IPS DF 6.9 (cell line): ENCODE data around the gene EVL.

ENCODE experiments used
- DNase-seq: peaks from one replicate; pipeline ENCODE4 v3.0.0-alpha.2; 2013; ENCODE audit warnings: low read depth, low spot score
- H3K27ac ChIP-seq: one replicate; pipeline ENCODE4 v1.5.1; 2013; ENCODE audit warnings: low read length, control low read depth
- H3K27me3 ChIP-seq: 2 replicates; pipeline ENCODE4 v1.6.1; 2013; ENCODE audit warnings: mild to moderate bottlenecking, low read length; ENCODE audit not compliant: control insufficient read depth, insufficient read depth
- H3K36me3 ChIP-seq: 2 replicates; pipeline ENCODE4 v1.6.1; 2013; ENCODE audit warnings: low read length; ENCODE audit not compliant: control insufficient read depth, insufficient read depth
- H3K4me1 ChIP-seq: 2 replicates; pipeline ENCODE4 v1.6.1; 2013; ENCODE audit warnings: low read length; ENCODE audit not compliant: control insufficient read depth, insufficient read depth
- H3K4me3 ChIP-seq: 2 replicates; pipeline ENCODE4 v1.5.1; 2013; ENCODE audit warnings: mild to moderate bottlenecking, low read length
- H3K9me3 ChIP-seq: 2 replicates; pipeline ENCODE4 v1.6.1; 2013; ENCODE audit warnings: low read length, inconsistent platforms; ENCODE audit not compliant: control insufficient read depth, insufficient read depth
- WGBS: extraction: QIAGEN DNeasy Blood & Tissue Kit; methylation state at CpG from one replicate; pipeline ENCODE4 v1.1.7; 2013; ENCODE audit warnings: mixed read lengths, missing lambda C conversion rate; ENCODE audit not compliant: insufficient read length, insufficient coverage; 5-methylcytosine and 5-hydroxymethylcytosine counted together

The EVL gene

GRCh38 chr14:100118396-100119011 lies 53.3 kb downstream of the EVL start:
- no peak for DNase-seq
- Histone ChIP-seq H3K27me3 (no peaks in the 10 kb centered on the region), H3K4me1 (no peaks in the 10 kb centered on the region), H3K27ac (no peak overlapping the region), H3K4me3 (no peak overlapping the region), H3K36me3 (no peaks in the 10 kb centered on the region), H3K9me3 (no peaks in the 10 kb centered on the region)
- no CpG with 5 or more reads among the region's 7 CpGs for WGBS

- H3K4me1 ChIP-seq: no peaks in the 10 kb centered on the region
- DNase-seq: no peak
- no peaks in the 10 kb centered on the region for H3K36me3 ChIP-seq
- H3K9me3 ChIP-seq: no peaks in the 10 kb centered on the region
- H3K27me3 ChIP-seq: no peaks in the 10 kb centered on the region
- no peak overlapping the region for H3K27ac ChIP-seq
- no peak overlapping the region for H3K4me3 ChIP-seq
- WGBS: no CpG with 5 or more reads among the region's 8 CpGs
Measured at GRCh38 chr14:100119251-100119650, 54.0 kb downstream of the EVL start.

DNA sequence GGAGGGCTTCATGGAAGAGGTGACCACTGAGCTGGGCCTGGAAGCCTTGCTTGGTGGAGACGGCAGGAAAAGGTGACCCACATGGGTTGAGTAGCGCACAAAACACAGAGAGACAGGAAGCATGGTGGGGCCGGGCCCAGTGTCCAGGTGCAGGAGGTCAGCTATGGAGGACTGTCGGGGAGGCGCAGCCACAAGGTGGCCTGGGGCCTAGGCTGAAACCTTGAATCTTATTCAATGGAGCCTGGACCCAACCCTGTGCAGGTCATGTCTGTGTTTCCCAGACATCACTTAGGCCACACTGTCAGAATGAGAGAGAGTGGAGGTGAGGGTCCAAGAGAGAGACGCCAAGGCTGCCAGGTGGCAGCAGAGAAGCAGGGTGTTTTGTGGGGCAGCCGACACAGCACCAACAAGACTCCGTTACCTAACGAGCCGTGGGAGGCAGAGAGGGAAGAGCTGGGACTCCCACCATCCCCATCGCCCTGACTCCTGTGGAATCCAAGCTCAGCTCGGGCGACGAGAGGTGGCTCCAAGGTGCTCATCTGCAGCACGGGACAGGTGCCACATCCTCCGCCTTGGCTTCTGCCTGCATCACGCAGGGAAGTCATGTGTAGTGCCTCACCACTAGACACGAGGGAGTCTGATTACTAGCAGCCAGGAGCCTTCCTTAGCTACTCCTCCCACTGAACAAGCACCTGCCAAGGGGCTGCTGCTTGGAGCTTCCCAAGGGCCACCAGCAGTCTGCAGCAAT lies 55.5 kb downstream of the EVL start:
- H3K4me3 ChIP-seq: no peak overlapping the region
- no peaks in the 10 kb centered on the region for H3K4me1 ChIP-seq
- H3K27ac ChIP-seq: no peak overlapping the region
- 0 out of 2 replicates have a peak, but pooled peaks cover 4% of the 10 kb centered on the region for H3K36me3 ChIP-seq
- H3K27me3 ChIP-seq: no peaks in the 10 kb centered on the region
- no peak for DNase-seq
- H3K9me3 ChIP-seq: no peaks in the 10 kb centered on the region
- WGBS: no CpG with 5 or more reads among the region's 18 CpGs

GRCh38 chr14:100121643-100122480 lies 56.6 kb downstream of the EVL start:
- 0 out of 2 replicates have a peak, but pooled peaks cover 4% of the 10 kb centered on the region for H3K36me3 ChIP-seq
- WGBS: no CpG with 5 or more reads among the region's 14 CpGs
- no peaks in the 10 kb centered on the region for H3K27me3 ChIP-seq
- H3K27ac ChIP-seq: no peak overlapping the region
- no peaks in the 10 kb centered on the region for H3K9me3 ChIP-seq
- no peak for DNase-seq
- no peak overlapping the region for H3K4me3 ChIP-seq
- no peaks in the 10 kb centered on the region for H3K4me1 ChIP-seq

DNA sequence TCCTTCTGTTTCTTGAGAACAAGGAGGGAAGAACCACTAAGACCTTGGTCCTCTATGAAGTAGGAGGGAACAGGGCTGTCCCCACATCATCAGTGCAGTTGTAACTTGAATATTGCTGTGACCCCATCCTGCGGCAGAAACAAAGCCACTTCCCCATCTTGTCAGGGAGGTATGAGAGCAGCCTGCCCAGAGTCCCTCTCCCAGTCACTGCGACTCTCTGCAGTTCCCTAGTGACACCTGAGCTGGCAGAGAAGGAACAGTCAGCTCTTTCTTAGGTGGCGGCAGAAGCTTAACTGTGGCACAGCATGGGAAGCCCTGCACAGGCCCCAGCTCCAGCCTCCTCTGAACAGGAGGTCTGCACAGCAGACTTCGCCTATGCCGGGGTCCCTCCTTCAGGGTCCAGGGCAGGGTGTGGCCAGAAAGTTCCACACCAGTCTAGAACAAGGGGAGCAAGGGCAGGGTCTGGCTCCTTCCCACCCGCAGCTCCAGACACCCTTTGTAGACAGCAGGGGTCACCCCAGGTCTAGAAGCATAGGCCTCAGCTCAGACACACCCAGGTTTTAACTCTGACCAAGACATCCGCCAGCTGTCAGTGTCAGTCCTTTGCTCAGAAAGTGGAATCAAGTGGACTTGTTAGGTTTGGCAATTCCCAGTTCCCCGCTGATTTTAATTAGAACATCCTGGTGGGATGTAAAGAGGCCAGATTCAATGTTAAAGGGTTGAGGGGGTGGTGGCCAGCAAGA lies 57.4 kb downstream of the EVL start:
- no peaks in the 10 kb centered on the region for H3K4me1 ChIP-seq
- no CpG with 5 or more reads among the region's 8 CpGs for WGBS
- no peak overlapping the region for H3K27ac ChIP-seq
- H3K9me3 ChIP-seq: no peaks in the 10 kb centered on the region
- no peaks in the 10 kb centered on the region for H3K27me3 ChIP-seq
- no peak for DNase-seq
- 0 out of 2 replicates have a peak, but pooled peaks cover 4% of the 10 kb centered on the region for H3K36me3 ChIP-seq
- H3K4me3 ChIP-seq: no peak overlapping the region

GRCh38 chr14:100123618-100124017 lies 58.4 kb downstream of the EVL start:
- WGBS: no CpG with 5 or more reads among the region's 10 CpGs
- H3K27ac ChIP-seq: no peak overlapping the region
- no peak overlapping the region for H3K4me3 ChIP-seq
- H3K4me1 ChIP-seq: no peaks in the 10 kb centered on the region
- H3K9me3 ChIP-seq: no peaks in the 10 kb centered on the region
- H3K36me3 ChIP-seq: 0 out of 2 replicates have a peak, but pooled peaks cover 4% of the 10 kb centered on the region
- H3K27me3 ChIP-seq: no peaks in the 10 kb centered on the region
- no peak for DNase-seq

DNA sequence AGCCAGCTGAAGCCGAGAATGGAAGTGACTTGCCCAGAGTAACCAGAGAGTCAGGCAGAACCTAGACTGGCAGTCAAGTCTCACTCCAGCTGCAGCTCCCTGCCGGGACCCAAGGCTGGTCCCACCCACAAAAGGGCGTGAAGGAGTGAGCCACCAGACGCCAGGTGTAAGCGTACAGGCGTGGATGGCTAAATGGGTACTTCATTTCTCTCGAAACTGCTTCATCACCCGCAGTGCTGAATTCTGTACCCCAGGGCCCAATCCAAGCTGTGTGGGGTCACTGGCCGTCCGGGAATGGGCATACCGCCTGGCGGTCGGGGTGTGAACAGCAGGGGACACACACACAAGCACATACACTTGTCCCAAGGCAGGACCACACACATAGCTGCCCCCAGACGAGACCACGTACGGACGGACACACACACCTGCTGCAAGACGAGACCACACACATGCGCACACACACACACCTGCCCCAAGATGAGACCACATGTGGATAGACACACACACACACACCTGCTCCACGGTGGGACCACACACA lies 59.4 kb downstream of the EVL start:
- Histone ChIP-seq H3K4me3 (no peak overlapping the region), H3K4me1 (no peaks in the 10 kb centered on the region), H3K27ac (no peak overlapping the region), H3K9me3 (no peaks in the 10 kb centered on the region), H3K36me3 (0 out of 2 replicates have a peak, but pooled peaks cover 4% of the 10 kb centered on the region), H3K27me3 (no peaks in the 10 kb centered on the region)
- WGBS: no CpG with 5 or more reads among the region's 20 CpGs
- DNase-seq: no peak

- Histone ChIP-seq H3K9me3 (no peaks in the 10 kb centered on the region), H3K27ac (no peak overlapping the region), H3K4me3 (no peak overlapping the region), H3K4me1 (peaks cover 2% of the 10 kb centered on the region; the same call in 1 of the 2 replicates), H3K36me3 (0 out of 2 replicates have a peak, but pooled peaks cover 4% of the 10 kb centered on the region), H3K27me3 (no peaks in the 10 kb centered on the region)
- no peak for DNase-seq
- no CpG with 5 or more reads among the region's 13 CpGs for WGBS
Measured at GRCh38 chr14:100126401-100126800, 61.2 kb downstream of the EVL start.

DNA sequence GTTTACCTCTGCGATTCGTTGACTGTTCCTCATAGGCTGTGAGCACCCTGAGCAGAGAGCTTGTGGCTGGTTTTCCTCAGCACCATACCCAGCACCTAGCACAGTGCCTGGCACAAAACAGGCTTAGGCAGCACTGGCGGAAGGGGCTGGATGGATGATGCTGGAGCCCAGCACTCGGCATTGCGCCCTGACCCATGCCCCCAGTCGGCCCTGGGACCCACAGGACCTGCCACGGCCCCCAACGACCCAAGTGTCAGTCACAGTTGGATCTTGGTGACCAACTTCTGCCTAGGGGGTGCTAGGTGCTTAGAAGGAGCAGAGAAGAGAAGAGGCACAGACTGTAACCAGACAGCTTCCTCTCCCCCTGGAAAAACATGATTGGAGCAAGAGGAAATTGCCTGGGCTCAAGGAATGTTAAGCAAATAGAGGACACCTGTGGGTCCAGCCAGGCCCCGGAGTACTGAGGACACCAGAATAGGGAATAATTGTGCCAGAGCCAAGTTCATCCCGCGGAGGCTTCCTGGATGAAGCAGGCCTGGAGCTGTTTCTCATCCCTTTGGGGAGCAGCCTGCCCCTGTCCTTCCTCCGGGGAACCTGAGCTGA lies 62.7 kb downstream of the EVL start:
- no CpG with 5 or more reads among the region's 12 CpGs for WGBS
- no peak for DNase-seq
- Histone ChIP-seq H3K27ac (no peak overlapping the region), H3K36me3 (peaks cover 4% of the 10 kb centered on the region; the same call in 1 of the 2 replicates), H3K9me3 (no peaks in the 10 kb centered on the region), H3K4me3 (no peak overlapping the region), H3K27me3 (no peaks in the 10 kb centered on the region), H3K4me1 (peaks cover 2% of the 10 kb centered on the region; the same call in 1 of the 2 replicates)
